SK-N-DZ (cell line): ENCODE measurements around the gene IPO9.
"Not testable (repeated sequence)": the region's sequence is repeated elsewhere in the genome, so short reads cannot be mapped to it uniquely, and the experiment has no call there.

Experiments
- DNase-seq: peaks from one replicate; pipeline ENCODE4 v3.0.0-alpha.2; 2015; ENCODE audit warnings: low spot score

IPO9 gene

GRCh38 chr1:201808633-201808990 is 20.3 kb upstream of the IPO9 start:
- no peak for DNase-seq

- DNase-seq, result no peak
Observed at GRCh38 chr1:201809876-201810275, 19.1 kb upstream of the IPO9 start.

- DNase-seq, result no peak
Observed at GRCh38 chr1:201810466-201811216, 18.3 kb upstream of the IPO9 start.

GRCh38 chr1:201813226-201813625 is 15.7 kb upstream of the IPO9 start:
- no peak for DNase-seq

- DNase-seq, result no peak
Observed at GRCh38 chr1:201816309-201816854, 12.6 kb upstream of the IPO9 start.

GRCh38 chr1:201818971-201819750 is 9.8 kb upstream of the IPO9 start:
- DNase-seq, result no peak

- DNase-seq, result no peak
Observed at GRCh38 chr1:201820413-201820812, 8.5 kb upstream of the IPO9 start.

GRCh38 chr1:201825245-201825644 is 3.7 kb upstream of the IPO9 start:
- DNase-seq, result no peak

- peak; percentile 20 for DNase-seq
Observed at GRCh38 chr1:201826830-201827229, 2.1 kb upstream of the IPO9 start.

- no peak for DNase-seq
Observed at GRCh38 chr1:201827321-201828216, 1.4 kb upstream of the IPO9 start.

- no peak for DNase-seq
Observed at GRCh38 chr1:201828217-201828819, 639 bp upstream of the IPO9 start.

GRCh38 chr1:201831371-201831770 is 2.4 kb downstream of the IPO9 start:
- no peak for DNase-seq

- DNase-seq, result no peak
Observed at GRCh38 chr1:201834621-201835020, 5.7 kb downstream of the IPO9 start.

- DNase-seq, result no peak
Observed at GRCh38 chr1:201838381-201838780, 9.4 kb downstream of the IPO9 start.

- DNase-seq, result not testable (repeated sequence)
Observed at GRCh38 chr1:201839089-201839488, 10.1 kb downstream of the IPO9 start.

GRCh38 chr1:201840055-201840454 is 11.1 kb downstream of the IPO9 start:
- DNase-seq, result no peak

GRCh38 chr1:201840490-201840889 is 11.5 kb downstream of the IPO9 start:
- DNase-seq, result no peak

- DNase-seq, result no peak
Observed at GRCh38 chr1:201841265-201841912, 12.4 kb downstream of the IPO9 start.

- DNase-seq, result no peak
Observed at GRCh38 chr1:201842472-201843027, 13.6 kb downstream of the IPO9 start.

GRCh38 chr1:201845331-201846083 is 16.6 kb downstream of the IPO9 start:
- no peak for DNase-seq
